Activated CD4-positive, alpha-beta T cell treated with anti-CD3 and anti-CD28 coated beads for 1 hour (primary cell): ENCODE measurements around the gene GPS2.
"Not testable (repeated sequence)": the region's sequence is repeated elsewhere in the genome, so short reads cannot be mapped to it uniquely, and the experiment has no call there.

Experiments
- DNase-seq: peaks from one replicate; pipeline ENCODE4 v3.0.0-alpha.2; 2020

The GPS2 gene

GRCh38 chr17:7336240-7337175 is 21.3 kb upstream of the GPS2 start, which contains the start of gene ACAP1:
ACAP1 (plus strand) TSS chr17:7336529; CDS start chr17:7336735, 206 bp downstream.
- peak; percentile 73 for DNase-seq

DNA sequence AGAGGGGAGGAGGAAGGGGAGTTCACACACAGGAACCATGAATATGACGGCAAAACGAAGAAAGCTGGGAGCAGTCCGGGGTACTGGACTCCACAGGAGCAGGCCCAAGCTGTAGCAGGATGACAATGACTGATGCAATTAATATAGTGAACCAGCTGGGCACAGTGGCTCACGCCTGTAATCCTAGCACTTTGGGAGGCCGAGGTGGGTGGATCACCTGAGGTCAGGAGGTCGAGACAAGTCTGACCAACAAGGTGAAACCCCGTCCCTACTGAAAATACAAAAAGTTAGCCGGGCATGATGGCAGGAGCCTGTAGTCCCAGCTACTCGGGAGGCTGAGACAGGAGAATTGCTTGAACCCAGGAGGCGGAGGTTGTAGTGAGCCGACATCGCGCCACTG is 20.6 kb upstream of the GPS2 start:
- not testable (repeated sequence) for DNase-seq

- no peak for DNase-seq
These were observed 19.9 kb upstream of the GPS2 start for GRCh38 chr17:7334938-7335538.

DNA sequence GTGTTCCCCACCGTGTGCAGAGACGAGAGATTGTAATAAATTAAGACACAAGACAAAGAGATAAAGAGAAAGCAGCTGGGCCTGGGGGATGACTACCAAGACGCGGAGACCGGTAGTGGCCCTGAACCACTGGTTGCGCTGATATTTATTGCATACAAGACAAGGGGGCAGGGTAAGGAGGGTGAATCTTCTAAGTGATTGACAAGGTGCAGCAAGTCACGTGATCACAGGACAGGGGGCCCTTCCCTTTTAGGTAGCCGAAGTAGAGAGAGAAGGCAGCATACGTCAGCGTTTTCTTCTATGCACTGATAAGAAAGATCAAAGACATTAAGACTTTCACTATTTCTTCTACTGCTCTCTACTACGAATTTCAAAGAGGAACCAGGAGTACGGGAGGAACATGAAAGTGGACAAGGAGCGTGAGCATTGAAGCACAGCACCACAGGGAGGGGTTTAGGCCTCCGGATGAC is 17.5 kb upstream of the GPS2 start:
- DNase-seq, result not testable (repeated sequence)

- DNase-seq, result no peak
These were observed 17.0 kb upstream of the GPS2 start for GRCh38 chr17:7332111-7332510.

DNA sequence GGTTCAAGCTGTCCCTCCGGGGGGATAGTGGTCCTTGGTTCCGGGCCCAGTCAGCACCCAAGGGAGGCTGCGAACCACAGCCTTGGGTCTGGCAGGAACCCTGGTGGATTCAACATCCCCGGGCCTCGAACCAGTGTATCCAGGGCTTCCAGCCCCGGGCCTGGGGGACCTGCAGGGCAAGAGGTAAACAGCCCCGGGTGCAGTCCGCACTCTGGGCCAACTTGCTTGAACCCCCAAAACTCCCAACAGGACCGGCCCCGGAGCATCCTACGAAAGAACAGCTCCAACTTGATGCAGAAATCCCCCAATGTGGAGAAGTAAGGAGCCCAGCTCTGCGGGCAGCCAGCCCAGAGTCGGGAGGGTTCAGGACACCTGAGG is 15.5 kb upstream of the GPS2 start:
- no peak for DNase-seq

- DNase-seq, result peak; percentile 56
These were observed 15.0 kb upstream of the GPS2 start for GRCh38 chr17:7329997-7330637.

DNA sequence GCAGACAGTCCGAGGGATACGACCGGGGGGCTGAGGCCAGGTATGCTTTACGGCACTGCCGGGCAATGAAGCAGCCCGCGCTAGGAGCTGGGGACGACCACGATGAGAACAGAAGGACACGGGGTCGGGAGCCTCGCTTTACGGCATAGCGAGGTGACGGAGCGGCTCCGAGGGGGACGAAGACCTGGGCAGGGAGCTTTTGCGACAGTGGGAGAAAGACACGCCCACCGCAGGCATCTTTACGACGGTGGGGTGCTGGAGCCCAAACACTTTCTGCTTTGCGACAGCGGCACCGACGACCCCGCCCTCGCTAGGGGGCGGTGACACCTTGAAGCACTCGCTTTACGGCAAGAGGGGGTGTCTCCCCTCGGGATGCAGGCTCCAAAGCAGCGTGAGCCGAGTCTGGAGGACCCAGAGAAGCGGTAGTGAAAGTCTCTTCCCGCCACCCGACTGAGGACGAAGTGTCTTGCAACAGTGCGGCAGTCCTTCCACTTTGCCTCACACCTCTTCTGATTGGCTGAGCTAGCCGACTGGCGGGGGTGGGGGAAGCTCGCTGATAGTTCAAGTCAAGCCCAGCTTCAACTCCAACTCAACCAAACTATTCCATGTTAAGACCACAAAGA is 14.3 kb upstream of the GPS2 start:
- DNase-seq, result peak; percentile 93

DNA sequence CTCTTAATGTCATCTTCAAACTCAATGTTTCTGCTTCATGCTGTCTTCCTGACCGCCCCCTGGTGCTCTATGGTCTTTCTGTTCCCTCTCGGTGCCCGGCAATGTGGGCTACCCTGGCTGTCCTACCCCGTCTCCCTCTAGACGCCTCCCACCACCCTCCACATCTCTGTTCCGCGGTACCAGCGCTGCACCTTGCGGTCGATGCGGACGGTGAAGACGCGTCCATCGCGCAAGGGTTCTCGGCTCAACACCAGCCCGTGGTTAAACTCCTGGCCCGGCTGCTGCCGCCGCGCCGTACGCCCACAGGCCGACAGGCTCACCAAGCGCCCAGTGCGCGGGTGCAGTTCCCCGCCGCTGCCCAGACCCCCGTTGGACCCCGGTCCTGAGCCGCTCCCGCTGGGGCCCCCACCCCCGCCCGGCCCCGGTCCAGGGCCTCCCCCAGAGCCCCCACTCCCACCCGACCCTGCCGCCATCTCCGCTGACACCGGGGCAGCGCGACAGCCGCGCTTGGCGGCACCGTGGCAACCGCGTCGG is 13.7 kb upstream of the GPS2 start, which contains the start of gene NEURL4:
Gene NEURL4, minus strand, starts transcription at position 496 of the 534 bp plus-strand sequence. Its CDS starts 23 bp downstream, at position 473.
- no peak for DNase-seq

- no peak for DNase-seq
These were observed 12.8 kb upstream of the GPS2 start for GRCh38 chr17:7328009-7328408.

DNA sequence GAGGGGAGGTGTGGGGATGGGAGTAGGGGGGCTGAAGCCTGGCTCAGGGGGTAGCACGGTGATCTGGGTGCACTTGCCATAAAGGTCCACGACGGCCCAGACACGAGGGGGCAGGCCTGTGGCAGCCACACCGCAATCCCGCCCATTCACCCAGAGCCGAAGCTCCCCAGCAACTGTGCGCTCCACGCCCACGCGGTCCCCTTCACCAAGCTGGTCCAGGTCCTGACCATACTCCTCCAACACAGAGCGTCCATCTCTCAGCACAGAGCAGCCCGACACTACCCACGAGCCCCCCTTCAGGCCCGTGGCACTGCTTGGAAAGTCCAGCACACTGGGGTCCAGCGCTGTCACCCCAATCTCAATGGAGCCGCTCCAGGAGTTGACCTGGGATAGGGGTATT is 12.3 kb upstream of the GPS2 start:
- DNase-seq, result no peak

DNA sequence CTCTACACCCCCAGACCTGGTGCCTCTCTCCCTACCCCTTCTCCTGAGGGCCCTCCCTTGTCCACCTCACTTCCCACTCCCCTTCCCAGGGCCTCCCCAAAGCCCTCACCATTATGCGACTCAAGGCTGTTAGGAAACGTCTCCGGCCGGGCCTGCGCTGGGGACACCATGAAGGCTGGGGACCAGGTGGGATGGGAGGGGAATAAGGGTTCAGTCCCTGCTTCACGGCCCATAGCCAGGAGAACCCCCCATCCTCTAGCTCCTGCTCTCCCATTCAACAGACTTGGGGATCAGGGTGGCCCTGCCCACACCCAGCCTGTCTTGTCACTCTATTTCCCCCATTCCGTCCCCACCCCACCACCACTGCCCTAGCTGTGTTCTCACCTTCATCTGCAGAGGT is 11.9 kb upstream of the GPS2 start:
- no peak for DNase-seq

DNA sequence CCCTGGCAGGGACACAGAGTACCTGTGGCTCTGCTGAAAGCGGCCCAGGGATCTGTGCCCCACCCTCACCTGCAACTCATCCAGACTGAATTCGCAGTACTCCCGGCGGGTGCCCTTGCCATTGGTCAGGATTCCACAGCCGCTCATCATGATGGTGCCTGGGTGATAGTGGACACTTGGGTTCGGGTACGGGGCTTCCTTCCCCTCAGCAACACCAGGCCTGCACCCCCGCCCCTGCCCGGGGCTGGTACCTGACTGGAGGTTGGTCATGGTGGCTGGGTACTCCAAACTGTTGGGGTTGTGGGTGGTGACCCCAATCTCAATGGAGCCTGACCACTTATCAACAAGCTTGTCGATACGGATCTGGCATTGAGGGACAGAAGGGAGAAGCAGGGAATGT is 11.0 kb upstream of the GPS2 start:
- no peak for DNase-seq

DNA sequence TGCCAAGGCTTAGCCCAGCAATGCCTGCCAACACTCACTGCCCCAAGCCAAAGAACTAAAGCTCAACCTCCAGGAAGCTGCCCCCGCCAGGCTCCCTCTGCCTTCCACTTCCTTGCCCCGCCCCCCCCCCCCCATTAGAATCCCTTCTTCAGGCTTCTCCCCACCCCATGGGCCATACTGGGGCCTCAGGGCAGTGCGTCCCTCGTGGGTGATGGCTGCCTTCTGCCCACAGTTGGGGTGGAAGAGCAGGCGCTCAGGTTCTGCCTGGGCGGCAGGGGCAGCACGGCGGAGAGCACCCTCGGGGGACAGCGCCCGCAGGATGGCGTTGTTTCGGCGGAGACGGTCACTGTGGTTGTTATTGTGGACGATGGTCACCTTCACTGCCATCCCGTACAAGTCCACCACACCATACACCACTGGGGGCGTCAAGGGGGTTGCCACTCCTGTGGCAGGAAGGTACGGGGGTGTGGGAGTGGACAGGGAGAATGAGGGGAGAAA is 9.9 kb upstream of the GPS2 start:
- no peak for DNase-seq

GRCh38 chr17:7324438-7324779 is 9.2 kb upstream of the GPS2 start:
- DNase-seq, result no peak

GRCh38 chr17:7323731-7324437 is 8.7 kb upstream of the GPS2 start:
- peak; percentile 44 for DNase-seq

GRCh38 chr17:7322520-7323194 is 7.5 kb upstream of the GPS2 start:
- DNase-seq, result no peak

DNA sequence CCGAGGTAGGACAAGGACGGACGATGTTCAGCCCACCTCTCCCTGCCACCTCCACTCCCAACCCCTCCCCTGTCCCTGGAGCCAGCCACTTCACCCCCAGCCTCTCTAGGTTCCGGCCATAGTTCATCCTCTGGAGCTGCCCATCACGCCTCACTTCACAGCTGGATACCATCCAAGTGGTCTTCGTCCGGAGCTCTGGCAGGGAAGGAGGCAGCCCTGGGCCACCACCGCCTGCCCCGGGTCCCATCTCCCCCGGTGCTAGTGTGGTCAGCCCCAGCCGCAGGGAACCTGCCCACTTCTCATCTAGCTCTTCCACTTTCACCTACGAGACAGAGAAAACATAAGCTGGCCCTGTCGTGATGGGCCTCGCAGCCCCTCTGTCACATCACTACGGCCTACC is 6.3 kb upstream of the GPS2 start:
- no peak for DNase-seq

GRCh38 chr17:7318121-7318860 is 3.1 kb upstream of the GPS2 start:
- no peak for DNase-seq

DNA sequence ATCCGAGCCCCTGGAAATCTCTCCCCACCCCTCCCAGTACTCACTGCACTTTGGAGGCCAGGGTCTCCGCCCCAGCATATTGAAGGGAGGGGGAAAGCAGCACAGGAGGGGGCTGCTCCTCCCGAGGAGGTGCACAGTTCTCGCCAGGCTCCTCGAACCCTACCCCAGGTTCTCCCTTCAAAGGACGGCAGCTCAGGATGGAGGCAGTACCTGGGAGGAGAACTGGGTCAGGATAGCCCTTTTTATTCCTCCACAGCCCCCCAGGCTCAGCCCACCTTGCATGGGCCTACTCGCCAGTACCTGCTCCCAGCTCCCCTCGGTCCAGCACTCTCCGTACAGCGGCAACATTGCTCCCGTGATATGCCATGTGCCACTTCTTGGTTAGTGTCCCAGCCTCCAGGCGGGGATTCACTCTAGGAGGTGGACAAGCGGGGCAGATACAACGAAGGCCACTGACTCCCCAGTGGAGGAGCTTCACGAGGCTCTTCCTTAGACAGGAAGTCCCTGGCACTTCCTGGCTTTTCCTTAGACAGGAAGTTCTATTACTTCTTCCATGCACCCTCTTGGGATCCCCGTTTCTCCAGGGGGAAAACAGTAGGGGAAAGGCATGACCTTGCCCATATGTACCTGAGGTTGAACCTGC is 2.1 kb upstream of the GPS2 start:
- no peak for DNase-seq
